Effector CD8-positive, alpha-beta T cell (primary cell): Measurements from ENCODE around the gene ZNF587B.
"Not testable (repeated sequence)": the region's sequence is repeated elsewhere in the genome, so short reads cannot be mapped to it uniquely, and the experiment has no call there.

Source experiments
- DNase-seq: peaks from one replicate; lab custom pipeline; 2025; lab: John Stamatoyannopoulos, UW

The ZNF587B gene

DNA sequence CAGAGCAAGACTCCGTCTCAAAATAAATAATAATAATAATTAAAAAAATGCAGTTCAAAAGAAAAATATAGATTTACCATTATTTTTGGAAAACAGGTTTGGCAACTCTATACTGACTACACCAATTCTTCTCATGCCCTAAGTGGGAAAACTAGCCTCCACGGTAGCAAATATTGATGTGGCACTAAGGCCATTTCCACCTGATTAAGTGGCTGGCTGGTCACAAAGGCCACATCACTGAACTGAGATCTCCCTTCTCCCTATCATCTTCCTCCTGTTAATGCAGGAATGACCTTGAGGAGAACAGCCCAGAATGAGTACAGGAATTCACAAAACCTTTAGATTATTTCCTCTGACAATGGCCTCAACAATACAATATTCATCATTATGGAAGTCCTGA is 40.1 kb downstream of the ZNF587B start:
- no peak for DNase-seq

DNA sequence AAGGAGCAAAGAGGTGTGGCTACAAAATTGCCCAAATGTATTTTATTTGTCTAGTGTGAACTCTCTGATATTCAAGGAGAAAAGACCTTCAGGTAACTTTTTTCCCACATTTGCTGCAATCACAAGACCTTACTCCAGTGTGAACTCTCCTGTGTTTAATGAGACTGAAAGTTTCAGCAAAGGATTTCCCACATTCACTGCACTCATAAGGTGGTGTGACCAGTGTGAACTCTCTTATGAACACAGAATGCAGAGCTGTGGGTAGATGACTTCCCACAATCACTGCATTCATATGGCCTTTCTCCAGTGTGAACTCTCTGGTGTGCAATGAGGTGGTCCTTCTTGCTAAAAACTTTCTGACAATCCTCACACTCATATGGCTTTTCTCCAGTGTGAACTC is 42.4 kb downstream of the ZNF587B start:
- DNase-seq = no peak

GRCh38 chr19:57873883-57874799 is 44.0 kb downstream of the ZNF587B start:
- not testable (repeated sequence) for DNase-seq

- DNase-seq = no peak
These were observed 55.9 kb downstream of the ZNF587B start for GRCh38 chr19:57886046-57886445.

DNA sequence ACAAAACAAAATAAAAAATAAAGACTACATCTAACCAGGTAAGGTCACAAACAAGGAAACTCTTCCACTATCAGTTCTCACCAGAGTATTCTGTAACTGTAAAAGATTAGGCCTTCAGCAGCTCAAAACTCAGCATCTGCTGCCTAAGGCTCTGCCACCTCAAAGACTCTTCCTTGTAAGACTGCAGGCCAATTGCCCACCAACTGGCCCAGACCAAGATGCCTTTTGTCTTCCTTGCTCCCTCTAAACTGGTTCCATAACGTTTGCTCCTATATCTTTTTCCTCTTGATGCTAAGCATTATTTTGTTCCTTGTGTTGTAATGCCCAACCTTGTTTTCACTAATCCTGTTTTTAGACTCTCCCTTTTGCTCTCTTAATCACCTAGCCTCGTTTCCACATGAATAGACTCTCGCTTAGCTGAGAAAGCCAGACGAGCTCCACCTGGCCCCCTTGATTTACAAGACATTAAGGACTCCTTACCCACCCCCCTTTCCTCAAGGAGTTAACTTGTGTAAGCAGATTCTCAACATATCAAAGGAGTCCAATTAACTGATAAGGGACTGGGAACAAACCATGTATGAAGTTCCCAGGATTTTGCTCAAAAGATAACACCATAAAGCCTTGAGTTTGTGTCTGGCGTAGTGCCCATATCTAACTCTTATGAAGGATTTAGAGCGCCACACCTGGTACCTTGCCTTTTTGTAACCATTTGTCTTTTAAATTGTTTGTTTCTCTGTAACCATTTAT is 57.3 kb downstream of the ZNF587B start:
- DNase-seq = no peak

DNA sequence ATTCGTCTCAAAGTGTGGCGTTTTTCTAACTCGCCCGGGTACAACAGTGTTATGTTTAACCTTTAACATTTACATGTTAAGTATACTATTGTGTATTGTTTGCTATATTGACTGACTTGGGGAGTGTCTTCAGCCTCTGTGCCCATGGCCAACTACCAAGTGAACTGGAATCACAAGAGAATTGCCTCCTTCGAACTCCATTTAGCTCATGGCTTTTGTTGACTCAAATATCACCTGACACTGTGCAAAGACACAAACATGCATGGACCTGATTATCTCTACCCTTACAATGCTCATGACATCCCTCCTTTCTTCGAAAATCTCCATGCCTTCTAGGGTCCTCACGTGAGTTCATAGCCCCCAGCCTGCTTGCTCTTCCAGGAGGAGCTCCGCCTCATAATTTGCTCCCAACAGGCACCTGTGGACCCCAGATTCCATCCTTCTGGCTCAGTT is 58.0 kb downstream of the ZNF587B start:
- DNase-seq = no peak

- DNase-seq = peak; percentile 71
These were observed 58.6 kb downstream of the ZNF587B start, which contains the start of gene ZNF814 for GRCh38 chr19:57888560-57889231. TSS of gene ZNF814 (minus strand) at chr19:57889037. CDS start at chr19:57888802, 235 bp downstream.

GRCh38 chr19:57890706-57891105 is 60.6 kb downstream of the ZNF587B start:
- not testable (repeated sequence) for DNase-seq
